GM19043 (cell line): ENCODE data around the gene CAMTA1.

Source experiments
- ATAC-seq: cut with Tn5 transposase; IDR thresholded peaks from one replicate; pipeline ENCODE4 v1.9.1; 2021; ENCODE audit warnings: low read depth; ENCODE audit not compliant: unreplicated experiment

Gene CAMTA1

DNA sequence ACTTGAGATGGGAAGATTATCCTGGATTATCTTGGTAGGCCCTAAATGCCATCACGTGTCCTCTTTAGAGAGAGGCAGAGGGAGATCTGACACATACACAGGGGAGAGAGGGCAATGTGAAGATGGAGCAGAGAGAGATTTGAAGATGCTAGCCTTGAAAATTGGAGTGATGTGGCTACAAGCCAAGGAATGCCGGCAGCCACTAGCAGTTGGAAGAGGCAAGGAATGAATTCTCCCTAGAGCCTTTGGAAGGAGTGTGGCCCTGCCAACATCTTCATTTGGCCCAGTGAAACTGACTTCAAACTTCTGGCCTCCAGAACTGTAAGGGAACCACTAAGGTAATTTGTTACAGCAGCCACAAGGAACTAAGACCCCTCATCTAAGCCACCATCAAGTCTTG is 8.9 kb upstream of the CAMTA1 start:
- no peak for ATAC-seq

DNA sequence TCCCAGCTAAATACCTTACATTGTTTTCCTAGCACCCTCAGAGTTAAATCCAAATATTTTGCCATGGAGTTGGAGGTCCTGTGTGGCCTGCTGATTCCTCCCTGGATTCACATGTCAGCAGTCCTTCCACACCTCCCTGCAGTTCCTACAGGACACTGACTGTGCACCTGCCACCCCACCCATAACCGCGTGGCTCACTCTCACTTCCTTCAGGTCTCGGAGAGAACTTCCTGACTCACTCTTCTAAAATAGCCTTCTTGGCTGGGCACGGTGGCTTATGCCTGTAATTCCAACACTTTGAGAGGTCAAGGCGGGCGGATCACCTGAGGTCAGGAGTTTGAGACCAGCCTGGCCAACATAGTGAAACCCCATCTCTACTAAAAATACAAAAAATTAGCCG is 8.4 kb upstream of the CAMTA1 start:
- no peak for ATAC-seq

DNA sequence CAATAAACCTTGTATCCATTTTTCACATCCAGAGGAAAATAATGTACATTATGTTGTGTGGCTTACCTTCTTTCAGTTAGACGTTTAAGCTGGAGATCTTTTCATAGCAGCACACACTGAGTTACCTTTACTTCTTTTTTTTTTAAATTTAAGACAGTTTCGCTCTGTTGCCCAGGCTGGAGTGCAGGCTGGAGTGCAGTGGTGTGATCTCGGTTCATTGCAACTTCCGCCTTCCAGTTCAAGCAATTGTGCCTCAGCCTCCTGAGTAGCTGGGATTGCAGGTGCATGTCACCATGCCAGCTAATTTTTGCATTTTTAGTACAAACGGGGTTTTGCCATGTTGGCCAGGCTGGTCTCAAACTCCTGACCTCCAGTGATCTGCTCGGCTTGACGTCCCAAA is 7.4 kb upstream of the CAMTA1 start:
- ATAC-seq = no peak

DNA sequence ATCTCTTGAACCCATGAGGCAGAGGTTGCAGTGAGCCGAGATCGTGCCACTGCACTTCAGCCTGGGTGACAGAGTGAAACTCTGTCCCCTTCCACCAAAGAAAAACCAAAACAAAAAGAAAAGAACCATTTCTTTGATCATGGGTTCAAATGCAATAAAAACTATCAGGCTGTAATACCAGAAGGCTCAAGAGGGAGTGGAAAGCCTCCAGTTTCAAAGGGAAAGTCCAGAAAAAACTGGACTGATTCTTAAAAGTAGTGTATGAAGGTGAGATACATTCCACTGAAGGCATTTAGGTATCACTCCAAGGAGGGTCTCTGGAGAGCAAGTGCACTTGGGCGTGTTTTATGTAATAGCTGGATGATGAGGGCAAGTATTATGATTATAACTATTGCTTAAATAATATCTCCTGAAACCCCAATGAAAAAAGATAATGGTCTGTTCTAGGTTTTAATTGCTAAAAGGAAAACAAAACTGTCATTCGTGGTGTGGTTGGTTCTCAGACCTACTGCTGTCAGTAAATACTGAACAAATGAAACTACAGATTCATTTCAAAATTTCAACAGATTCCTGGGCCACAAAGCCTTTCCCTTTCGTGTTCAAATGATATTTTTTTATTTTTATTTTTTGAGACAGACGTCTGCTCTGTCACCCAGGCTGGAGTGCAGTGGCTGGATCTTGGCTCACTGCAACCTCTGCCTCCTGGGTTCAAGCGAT is 6.0 kb upstream of the CAMTA1 start:
- no peak for ATAC-seq

DNA sequence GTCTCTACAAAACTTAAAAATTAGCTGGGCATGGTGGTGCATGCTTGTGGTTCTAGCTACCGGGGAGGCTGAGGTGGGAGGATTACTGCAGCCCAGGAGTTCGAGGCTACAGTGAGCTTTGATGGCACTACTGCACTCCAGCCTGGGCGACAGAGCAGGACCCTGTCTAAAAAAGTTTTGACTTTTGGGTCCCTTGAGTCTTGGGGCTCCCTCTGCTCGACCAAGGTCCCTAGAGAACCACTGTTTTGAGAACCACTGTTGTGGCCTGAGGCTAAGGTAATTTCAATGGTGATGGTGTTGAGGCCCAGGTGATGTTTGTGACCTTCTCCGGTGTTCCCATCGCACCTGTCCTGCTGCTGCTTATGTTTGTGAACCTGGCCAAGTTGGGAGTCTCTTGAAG is 3.1 kb upstream of the CAMTA1 start:
- ATAC-seq = no peak

DNA sequence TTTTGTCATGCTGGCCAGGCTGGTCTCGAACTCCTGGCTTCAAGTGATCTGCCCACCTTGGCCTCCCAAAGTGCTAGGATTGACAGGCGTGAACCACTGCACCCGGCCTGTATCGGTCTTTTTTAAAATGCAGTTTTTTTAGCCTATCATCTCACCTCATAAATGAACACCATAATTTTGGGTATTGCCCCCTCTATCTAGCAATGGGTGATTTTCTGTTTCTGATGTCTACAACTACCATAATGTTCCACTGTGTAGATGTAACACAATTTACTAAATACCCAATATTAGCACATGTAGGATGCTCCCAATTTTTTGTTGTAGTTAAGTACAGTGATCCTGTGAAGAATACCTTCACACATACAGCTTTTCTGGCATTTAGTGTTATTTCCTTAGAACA is 2.0 kb upstream of the CAMTA1 start:
- ATAC-seq = no peak

DNA sequence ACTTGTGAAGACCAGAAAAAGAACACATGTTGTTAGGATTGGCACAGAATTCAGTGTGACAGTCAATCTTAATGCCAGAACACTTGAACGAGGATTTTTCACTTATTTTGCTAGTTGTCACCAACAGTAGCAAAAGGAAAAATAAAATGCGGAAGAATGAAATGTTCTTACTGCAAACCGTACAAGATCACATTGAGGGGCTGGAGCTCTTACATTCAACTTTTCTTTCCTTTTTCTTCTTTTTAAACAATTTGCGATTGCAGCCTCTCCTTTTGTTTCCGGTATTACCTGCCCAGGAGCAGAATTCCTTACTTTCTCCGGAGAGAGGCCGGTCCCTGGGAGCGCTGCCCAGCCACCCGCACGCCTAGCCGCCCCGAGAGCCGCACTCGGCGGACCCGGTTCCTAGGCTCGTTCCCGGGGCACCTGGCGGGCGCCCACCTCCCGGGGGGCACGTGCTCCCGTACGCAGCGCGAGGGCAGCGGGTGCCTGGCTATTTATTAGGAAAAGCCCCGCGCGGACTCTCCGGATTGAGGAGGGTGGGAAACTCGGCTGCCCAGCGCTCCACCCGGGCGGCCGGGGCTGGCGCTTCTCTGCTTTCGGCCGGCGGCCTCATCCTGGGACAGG is 1.2 kb upstream of the CAMTA1 start:
- no peak for ATAC-seq

DNA sequence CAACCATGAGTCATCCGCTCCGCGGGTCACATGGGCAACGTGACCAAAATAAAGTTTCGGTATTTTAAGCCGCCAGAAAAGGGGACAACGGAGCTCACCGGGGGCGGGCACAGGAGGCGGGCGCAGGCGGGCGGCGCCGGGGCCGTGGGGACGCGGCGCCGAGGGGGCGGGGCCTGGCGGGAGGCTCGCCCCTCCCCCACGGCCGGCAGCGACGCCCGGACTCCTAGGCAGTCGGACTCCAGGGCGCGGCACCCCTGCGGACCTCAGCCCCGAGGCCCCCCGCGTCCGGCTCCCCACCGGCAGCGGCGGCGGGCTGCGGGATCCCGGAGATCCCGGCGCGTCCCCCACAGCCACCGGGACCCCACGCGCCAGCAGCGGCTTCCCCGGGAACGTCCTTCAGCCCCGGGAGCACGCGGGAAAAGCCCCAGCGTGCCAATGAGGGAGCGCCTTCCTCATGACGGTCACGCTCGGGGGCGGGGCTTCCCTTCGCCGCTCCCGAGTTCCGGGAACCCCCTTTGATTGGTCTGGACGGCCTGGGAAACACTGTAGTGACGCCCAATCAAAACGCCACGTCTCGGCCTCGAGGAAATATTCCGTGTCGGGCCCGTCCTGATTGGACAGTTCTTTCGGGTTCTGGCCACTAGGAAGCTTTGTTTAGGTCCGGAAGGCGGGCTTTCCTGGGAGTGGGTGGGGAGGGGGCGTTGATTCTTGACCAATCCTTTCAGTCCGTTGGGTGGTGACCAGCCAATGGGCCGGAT is 515 bp upstream of the CAMTA1 start:
- peak; percentile 71 for ATAC-seq

DNA sequence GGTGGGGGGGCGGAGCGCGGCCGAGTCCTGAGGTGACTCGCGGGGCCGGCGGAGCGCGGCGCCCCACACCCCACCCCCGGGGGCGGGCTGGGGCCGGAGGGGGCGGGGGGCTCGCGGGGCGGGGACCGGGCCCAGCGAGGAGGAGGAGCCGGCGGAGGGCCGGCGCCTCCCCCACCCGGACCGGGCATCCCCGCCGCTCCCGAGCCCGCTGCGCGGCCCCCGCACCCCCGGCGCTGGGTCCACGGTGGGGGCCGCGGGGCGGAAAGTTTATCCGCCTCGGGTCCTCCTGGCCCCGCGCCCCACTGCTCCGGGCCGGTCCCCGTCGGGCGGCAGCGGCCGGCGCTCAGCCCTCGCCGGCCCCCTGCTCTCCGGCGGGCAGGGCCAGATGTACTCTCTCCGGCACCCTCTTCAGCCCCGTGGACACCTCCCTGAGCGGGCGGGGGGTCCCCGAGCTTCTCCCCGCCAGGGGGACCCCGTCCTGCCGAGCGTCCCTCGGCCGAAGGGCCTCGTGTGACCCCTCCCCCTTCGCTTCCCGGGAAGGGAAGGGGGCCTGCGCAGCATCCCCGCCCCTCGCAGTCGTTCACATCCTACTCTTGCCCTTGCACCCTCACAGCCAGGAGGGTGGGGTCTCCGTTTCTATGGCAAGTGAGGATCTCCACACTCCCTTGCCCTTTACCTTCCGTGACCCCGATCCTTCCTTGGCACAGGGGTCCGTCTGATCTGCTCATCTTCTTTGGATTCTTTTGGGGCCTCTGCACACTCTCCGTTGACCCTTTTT is 663 bp downstream of the CAMTA1 start:
- ATAC-seq = no peak

DNA sequence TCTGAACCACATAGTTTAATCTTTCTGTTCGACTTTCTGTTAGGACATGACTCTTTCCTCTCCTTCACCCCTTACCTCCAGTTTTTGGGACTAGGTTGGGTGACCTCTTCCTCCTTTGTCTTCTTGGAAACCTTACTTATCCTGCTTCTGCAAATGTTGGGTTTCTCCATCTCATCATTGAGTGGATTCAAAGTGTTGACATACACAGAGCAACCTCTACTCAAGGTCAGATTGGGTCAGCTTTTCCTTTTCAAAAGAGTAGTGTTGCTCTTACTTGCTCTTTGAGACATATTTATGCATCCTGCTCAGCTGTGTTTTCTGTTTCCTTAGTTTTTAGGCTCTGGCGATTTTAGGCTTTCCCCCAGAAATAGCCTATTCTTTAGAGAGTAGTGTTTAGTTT is 3.7 kb downstream of the CAMTA1 start:
- ATAC-seq = no peak

DNA sequence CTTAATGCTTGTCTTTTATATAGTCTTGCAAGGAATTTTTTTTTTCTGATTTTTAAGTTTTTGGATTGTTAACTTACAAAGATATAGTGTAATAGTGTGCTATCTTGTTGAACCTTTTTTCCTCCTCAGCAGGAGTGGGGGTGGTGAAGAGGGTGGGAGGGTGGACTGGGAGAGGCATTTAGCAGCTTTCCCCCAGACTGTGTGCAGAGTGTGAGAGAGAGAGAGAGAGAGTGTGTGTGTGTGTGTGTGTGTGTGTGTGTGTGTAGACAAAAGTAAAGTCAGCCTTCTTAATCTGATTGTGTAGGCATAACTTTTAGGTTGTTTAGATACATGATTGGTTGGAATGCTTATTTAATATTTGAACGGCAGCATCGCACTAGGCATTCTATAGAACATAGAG is 4.9 kb downstream of the CAMTA1 start:
- ATAC-seq = no peak

DNA sequence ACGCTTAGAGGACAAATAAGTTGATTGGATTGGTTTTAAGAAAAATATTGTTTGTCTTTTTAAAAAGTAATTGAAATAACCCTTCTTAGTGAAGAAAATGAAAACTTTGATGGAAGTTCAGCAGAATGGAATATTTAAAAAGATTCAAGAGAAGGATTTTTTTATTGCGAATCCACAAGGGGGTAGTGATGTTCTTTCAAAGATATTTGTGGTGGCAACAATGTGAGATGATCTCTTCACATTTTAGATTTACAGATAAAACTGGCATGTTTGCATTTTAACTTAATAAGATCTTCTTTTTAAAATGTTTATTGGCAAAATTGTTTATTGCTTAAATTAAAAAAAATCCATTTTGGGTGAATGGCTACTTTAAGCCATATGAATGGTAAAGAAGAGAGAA is 8.9 kb downstream of the CAMTA1 start:
- no peak for ATAC-seq

DNA sequence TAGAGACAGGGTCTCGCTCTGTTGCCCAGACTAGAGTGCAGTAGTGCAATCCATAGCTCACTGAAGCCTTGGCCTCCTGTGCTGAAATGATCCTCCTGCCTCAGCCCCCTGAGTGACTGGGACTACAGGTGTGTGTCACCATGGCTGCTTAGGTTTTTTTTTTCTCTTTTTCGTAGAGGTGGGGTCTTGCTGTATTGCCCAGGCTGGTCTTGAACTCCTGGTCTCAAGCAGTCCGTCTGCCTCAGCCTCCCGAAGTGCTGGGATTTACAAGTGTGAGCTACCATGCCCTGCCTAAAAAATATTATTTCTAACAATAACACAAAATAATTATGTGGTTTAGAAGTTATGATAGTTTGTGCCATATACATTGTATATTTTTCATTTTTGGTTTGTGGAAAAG is 9.9 kb downstream of the CAMTA1 start:
- ATAC-seq = no peak

DNA sequence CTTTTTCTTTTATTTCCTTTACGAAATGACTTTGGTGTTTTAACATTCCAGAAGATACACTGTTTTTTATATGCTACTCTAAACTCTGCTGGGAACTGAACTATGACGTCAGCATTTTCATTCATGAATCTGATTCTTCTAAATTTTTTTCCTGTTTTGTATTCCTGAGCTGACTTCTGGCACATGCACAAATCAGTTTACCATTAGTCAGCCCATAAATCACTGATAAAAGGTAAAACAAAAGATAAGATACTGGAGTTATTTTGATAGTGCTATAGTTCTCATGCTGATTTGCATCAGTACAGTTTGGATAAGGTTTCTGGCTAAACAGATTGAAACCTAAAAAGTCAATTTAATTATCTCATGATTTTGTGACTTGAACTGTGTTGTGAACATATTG is 10.4 kb downstream of the CAMTA1 start:
- ATAC-seq = no peak

DNA sequence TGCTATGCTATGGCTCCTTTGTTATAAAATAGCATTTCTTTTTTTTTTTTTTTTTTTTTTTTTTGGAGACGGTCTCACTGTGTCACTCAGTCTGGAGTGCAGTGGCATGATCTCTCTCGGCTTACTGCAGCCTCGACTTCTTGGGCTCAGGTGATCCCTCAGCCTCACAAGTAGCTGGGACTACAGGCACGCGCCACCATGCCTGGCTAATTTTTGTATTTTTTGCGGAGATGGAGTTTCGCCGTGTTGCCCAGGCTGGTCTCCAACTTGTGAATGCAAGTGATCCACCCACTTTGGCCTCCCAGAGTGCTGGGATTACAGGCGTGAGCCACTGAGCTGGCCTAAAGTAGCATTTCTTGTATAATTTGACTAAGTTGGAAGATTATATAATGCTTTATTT is 10.8 kb downstream of the CAMTA1 start:
- no peak for ATAC-seq

DNA sequence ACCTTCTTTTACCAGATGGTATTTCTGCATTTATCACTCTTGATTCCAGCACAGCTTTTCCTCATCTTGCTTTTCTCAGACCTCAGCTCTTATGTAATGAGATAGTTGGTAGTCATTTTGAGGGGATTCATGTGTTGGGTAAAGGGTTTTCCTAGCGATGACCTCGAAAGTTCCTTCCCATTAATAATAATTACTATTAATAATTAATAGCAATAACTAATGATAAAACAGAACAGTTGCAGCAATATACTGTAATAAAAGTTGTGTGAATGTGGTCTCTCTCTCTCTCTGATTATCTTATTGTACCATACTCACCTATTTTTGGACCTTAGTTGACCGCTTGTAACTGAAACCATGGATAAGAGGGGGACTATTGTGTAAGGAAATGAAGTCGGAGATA is 14.2 kb downstream of the CAMTA1 start:
- ATAC-seq = no peak

DNA sequence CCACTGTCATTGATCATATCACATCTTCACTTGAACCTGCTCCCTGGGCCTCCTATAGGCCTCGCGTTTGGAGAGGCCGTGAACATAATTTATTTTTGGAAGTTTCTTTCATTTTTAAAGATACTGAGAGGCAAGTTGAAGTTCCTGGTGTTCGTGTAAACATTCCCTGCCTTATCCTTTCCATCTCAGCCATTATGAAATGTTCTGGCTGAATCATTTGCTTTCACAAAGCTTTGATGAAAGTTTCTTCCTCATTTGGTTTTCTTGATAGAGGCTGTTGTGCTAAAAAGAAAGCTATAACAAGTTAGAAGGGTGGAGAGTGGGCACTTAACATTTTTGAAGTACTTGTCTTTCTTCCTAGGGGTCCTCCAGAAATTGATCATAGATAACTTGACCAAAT is 15.5 kb downstream of the CAMTA1 start:
- ATAC-seq = no peak

DNA sequence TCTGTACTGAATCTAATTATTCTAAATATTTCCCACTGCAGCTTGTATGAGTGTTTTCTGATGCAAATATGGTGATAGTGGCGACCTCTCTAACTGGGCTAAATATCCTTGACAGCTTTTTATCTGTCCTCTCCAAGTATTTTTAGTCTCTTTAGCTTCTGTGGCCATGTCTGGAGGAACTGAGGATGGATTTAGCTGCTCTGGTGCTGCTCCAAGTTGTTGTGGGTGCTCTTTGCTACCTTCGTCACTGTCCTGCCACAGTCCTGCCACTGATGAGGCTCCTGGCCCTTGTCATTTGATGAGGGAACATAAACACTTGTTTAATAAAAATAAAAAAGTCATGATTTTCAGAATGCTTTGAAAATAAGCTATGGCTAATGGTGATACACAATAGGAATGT is 15.9 kb downstream of the CAMTA1 start:
- no peak for ATAC-seq

DNA sequence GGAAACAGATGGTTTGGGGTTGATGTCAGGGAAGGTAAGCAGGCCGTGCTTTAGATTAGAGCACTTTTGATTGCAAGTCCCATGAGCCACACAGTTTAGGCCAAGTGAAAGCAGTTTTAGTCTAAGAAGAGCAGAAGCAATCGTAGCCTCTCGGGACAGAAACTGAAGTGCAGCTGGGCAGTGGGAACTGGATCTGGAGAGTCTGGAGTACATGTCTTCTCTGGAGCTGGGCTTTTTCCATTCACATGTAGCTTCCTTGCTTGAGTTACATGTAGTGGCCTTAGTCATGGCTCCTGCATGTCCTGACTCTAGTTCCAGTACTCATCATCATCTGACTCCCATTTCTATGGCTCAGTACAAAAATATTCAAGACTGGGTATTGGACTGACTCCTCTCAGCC is 16.7 kb downstream of the CAMTA1 start:
- no peak for ATAC-seq

DNA sequence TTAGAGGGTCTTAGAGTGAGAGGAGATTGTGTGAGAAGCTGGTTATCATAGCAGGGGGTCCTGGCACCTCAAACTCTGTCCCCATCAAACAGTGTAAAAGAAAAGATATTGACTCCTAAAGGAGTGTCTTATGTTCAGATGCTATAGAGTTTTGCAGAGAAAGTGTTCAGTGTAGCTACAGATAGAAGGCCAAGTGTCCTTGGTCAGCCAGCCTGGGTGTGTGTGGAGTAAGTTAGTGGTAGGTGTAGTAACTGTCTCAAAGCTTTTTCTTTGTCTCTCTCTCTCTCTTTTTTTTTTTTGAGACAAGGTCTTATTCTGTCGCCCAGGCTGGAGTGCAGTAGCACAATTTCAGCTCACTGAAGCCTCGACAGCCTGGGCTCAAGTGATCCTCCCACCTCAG is 17.2 kb downstream of the CAMTA1 start:
- ATAC-seq = no peak

DNA sequence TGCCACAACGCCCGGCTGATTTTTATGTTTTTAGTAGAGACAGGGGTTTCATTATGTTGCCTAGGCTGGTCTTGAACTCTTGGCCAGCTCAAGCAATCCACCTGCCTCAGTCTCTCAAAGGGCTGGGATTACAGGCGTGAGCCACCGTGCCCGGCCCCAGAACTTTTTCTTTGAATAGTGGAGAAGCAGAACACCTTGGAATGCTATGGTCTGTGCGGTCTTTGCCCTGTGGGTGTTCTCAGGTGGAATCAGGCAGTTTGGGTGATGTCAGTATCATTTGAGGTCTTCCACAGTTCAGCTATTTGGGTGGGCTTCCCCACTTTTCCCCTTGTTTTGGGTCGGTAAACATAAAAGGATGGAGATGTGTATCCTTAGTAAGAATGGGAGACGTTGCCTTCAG is 17.6 kb downstream of the CAMTA1 start:
- no peak for ATAC-seq
